Gastrocnemius medialis (tissue), 4 donors: ENCODE results near the gene DNAH5. TPM values are rescaled to one million over a fixed set of nuclear protein-coding genes. Genes with fewer than 3 reads are reported as not detected.

Source experiments
- ATAC-seq, 2 donors: fragments of 150-250 bp; one replicate each; pipeline ENCODE4 v1.9.1; 2016
- DNase-seq, 2 donors: peaks; one replicate each; pipeline ENCODE4 v3.0.0-alpha.2; 2019
- H3K27ac ChIP-seq, 4 donors: fragments of 200-600 bp; sonication (generic); 1 replicate in 1 of 4; 2 replicates in 3 of 4; pipeline ENCODE4 v1.5.1; 2016 to 2018; ENCODE audit warnings: mild to moderate bottlenecking in 2 of 4, moderate library complexity in 1 of 4
- H3K27me3 ChIP-seq, 3 donors: fragments of 200-600 bp; sonication (generic) in 2 of 3; 1 replicate in 1 of 3; 2 replicates in 2 of 3; pipeline versions ENCODE4 v1.5.1 to v1.6.0; 2016 to 2019; ENCODE audit warnings: mild to moderate bottlenecking in 1 of 3, moderate library complexity in 1 of 3
- H3K36me3 ChIP-seq, 2 donors: fragments of 200-600 bp; sonication (generic) in 1 of 2; one replicate each; pipeline ENCODE4 v1.5.1; 2017 to 2018
- H3K4me1 ChIP-seq, 2 donors: fragments of 200-600 bp; sonication (generic) in 1 of 2; one replicate each; pipeline ENCODE4 v1.5.1; 2016 to 2017; ENCODE audit warnings: mild to moderate bottlenecking in 2 of 2
- H3K4me3 ChIP-seq, 4 donors: fragments of 200-600 bp; sonication (generic) in 3 of 4; 1 replicate in 1 of 4; 2 replicates in 3 of 4; pipeline ENCODE4 v1.5.1; 2016 to 2019; ENCODE audit warnings: mild to moderate bottlenecking in 2 of 4
- H3K9me3 ChIP-seq, 3 donors: fragments of 200-600 bp; sonication (generic) in 2 of 3; 1 replicate in 1 of 3; 2 replicates in 2 of 3; pipeline ENCODE4 v1.5.1; 2016 to 2019
- POLR2A ChIP-seq, 2 donors: fragments of 450-650 bp; IDR thresholded peaks; one replicate each; pipeline ENCODE4 v1.6.1; 2017; ENCODE audit warnings: antibody characterized with exemption in 2 of 2, mild to moderate bottlenecking in 2 of 2, moderate library complexity in 2 of 2
- in situ Hi-C, 4 donors: fragments of 200-750 bp; cut with MboI; loops; one replicate each; pipeline versions ENCODE4 v1.15.0 to v1.8.0; 2017; ENCODE audit warnings: low sequenced_read_pairs in 4 of 4
- intact Hi-C: fragments of 100-400 bp; cut with DNase I; formaldehyde crosslinking; loops from one replicate; pipeline ENCODE4 v1.15.1; 2023; ENCODE audit warnings: low total_unique reads
- total RNA-seq, 4 donors: library from RNA; depleted of rRNA; stranded (reverse); fragments of >200 nt; gene quantifications; one replicate each; pipeline versions ENCODE4 v1.1.0 to v1.2.3, GENCODE V29; 2016
- TF ChIP-seq, protein P1 (sequence below), 5 experiments: fragments of 450-650 bp in 3 of 5; fragments of 200-600 bp in 2 of 5; sonication (generic) in 2 of 5; IDR thresholded peaks in 4 of 5; conservative IDR thresholded peaks in 1 of 5; 1 replicate in 4 of 5; 2 replicates in 1 of 5; pipeline ENCODE4 v1.5.1; 2016 to 2019; ENCODE audit warnings: antibody characterized with exemption in 5 of 5, mild to moderate bottlenecking in 3 of 5, moderate library complexity in 3 of 5

The DNAH5 gene
- total RNA-seq, 4 donors from 2014 or later, result 0.02 to 1.0 (median 0.03) TPM; not detected in 1

DNA sequence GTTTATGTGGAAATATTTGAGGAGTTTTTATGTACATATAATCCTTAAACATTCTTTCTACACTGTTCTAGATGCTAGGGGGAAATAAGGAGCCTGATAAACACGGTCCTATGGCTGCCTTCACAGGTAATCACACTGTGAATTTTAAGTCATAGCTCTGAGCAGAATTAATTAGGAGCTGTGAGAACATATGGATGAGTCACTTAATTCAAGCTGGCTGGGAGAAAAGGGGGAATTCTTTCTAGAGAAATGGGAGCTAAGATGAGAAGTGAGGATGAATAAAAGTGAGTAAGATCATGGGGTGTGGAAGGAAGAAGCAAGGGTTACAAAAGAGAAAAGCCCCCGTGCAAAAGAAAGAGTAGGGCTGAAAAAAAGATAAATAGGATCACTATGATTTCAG is 290.8 kb downstream of the DNAH5 start:
- DNase-seq (no peak), ATAC-seq (no peak)
- no peaks in the 10 kb centered on the region for H3K36me3 ChIP-seq
- no peaks in the 10 kb centered on the region for H3K4me1 ChIP-seq
- intact Hi-C loops (no loop called here), in situ Hi-C loops (no loop called here)
- H3K4me3 ChIP-seq, result no peak overlapping the region
- no peaks in the 10 kb centered on the region for H3K9me3 ChIP-seq
- H3K27ac ChIP-seq, result no peak overlapping the region
- TF ChIP-seq, protein P1, sequence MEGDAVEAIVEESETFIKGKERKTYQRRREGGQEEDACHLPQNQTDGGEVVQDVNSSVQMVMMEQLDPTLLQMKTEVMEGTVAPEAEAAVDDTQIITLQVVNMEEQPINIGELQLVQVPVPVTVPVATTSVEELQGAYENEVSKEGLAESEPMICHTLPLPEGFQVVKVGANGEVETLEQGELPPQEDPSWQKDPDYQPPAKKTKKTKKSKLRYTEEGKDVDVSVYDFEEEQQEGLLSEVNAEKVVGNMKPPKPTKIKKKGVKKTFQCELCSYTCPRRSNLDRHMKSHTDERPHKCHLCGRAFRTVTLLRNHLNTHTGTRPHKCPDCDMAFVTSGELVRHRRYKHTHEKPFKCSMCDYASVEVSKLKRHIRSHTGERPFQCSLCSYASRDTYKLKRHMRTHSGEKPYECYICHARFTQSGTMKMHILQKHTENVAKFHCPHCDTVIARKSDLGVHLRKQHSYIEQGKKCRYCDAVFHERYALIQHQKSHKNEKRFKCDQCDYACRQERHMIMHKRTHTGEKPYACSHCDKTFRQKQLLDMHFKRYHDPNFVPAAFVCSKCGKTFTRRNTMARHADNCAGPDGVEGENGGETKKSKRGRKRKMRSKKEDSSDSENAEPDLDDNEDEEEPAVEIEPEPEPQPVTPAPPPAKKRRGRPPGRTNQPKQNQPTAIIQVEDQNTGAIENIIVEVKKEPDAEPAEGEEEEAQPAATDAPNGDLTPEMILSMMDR (IDR thresholded peaks at IDR 0.05 in 4 of 5, conservative IDR thresholded peaks at IDR 0.05 in 1 of 5), result no peak
- TF ChIP-seq POLR2A (IDR thresholded peaks at IDR 0.05), result no peak
- H3K27me3 ChIP-seq, result no peaks in the 10 kb centered on the region

- intact Hi-C loops, result no loop called here
- ATAC-seq, result no peak
Measured at GRCh38 chr5:13649656-13650055, 294.8 kb downstream of the DNAH5 start.

DNA sequence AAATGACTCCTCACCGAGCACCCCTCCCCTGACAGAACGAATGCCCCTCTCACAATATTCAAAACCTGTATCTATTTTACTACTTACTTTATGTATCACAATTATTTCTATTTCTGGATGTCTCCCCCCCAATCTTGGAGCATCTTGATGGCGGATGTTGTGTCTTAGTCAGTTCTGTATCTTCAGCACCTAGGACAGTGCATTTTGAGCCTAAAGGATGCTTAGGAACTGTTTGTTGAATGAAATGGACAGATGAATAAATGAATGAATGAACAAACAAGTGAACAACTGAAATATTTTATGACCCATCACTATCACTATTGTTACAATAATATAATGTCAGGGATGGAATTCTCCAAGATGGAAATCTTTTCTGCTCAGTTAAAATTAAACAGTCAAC is 295.7 kb downstream of the DNAH5 start:
- no peak for ATAC-seq
- in situ Hi-C loops, result no loop called here

More at GRCh38 chr5:13649656-13650055, 294.8 kb downstream of the DNAH5 start:
- Histone ChIP-seq H3K27me3 (no peaks in the 10 kb centered on the region), H3K36me3 (no peaks in the 10 kb centered on the region), H3K9me3 (no peaks in the 10 kb centered on the region), H3K27ac (no peak overlapping the region), H3K4me3 (no peak overlapping the region), H3K4me1 (no peaks in the 10 kb centered on the region)
- no peak for DNase-seq
- in situ Hi-C loops, result no loop called here
- TF ChIP-seq, protein P1 (IDR thresholded peaks at IDR 0.05 in 4 of 5, conservative IDR thresholded peaks at IDR 0.05 in 1 of 5), result no peak
- TF ChIP-seq POLR2A (IDR thresholded peaks at IDR 0.05), result no peak

GRCh38 chr5:13643734-13644133 is 300.8 kb downstream of the DNAH5 start:
- Histone ChIP-seq H3K27me3 (no peaks in the 10 kb centered on the region), H3K9me3 (no peaks in the 10 kb centered on the region), H3K4me3 (no peak overlapping the region), H3K4me1 (no peaks in the 10 kb centered on the region), H3K27ac (no peak overlapping the region), H3K36me3 (no peaks in the 10 kb centered on the region)
- ATAC-seq (no peak), DNase-seq (no peak)
- intact Hi-C loops (no loop called here), in situ Hi-C loops (no loop called here)
- TF ChIP-seq POLR2A (IDR thresholded peaks at IDR 0.05), result no peak

More for the DNA sequence above, 295.7 kb downstream of the DNAH5 start:
- intact Hi-C loops, result no loop called here
- H3K4me1 ChIP-seq, result no peaks in the 10 kb centered on the region
- H3K36me3 ChIP-seq, result no peaks in the 10 kb centered on the region
- no peak overlapping the region for H3K4me3 ChIP-seq
- no peaks in the 10 kb centered on the region for H3K27me3 ChIP-seq
- no peak overlapping the region for H3K27ac ChIP-seq
- no peaks in the 10 kb centered on the region for H3K9me3 ChIP-seq
- TF ChIP-seq POLR2A (IDR thresholded peaks at IDR 0.05), result no peak
- TF ChIP-seq, protein P1 (IDR thresholded peaks at IDR 0.05 in 4 of 5, conservative IDR thresholded peaks at IDR 0.05 in 1 of 5), result no peak
- DNase-seq, result no peak

- Histone ChIP-seq H3K4me1 (no peaks in the 10 kb centered on the region), H3K27me3 (no peaks in the 10 kb centered on the region), H3K27ac (no peak overlapping the region), H3K9me3 (no peaks in the 10 kb centered on the region), H3K4me3 (no peak overlapping the region), H3K36me3 (no peaks in the 10 kb centered on the region)
- no peak for TF ChIP-seq POLR2A (IDR thresholded peaks at IDR 0.05)
- TF ChIP-seq, protein P1 (IDR thresholded peaks at IDR 0.05 in 4 of 5, conservative IDR thresholded peaks at IDR 0.05 in 1 of 5), result no peak
- ATAC-seq (no peak), DNase-seq (no peak)
- in situ Hi-C loops, result no loop called here
- intact Hi-C loops, result no loop called here
Measured at GRCh38 chr5:13643196-13643595, 301.3 kb downstream of the DNAH5 start.

Other genes with a start within 250 kb of the DNAH5 start
- 10 to 100 TPM; 31.5 to 57.5 (median 50.4) TPM for gene TRIO, start 198.7 kb upstream of the DNAH5 start, total RNA-seq